Measurements from ENCODE around the gene MCUB. TPM values are rescaled to one million over a fixed set of nuclear protein-coding genes. Genes with fewer than 3 reads are reported as not detected.
A peak's percentile ranks its signal among the peaks of the same experiment; 100 is the strongest.
"Not testable (repeated sequence)": the region's sequence is repeated elsewhere in the genome, so short reads cannot be mapped to it uniquely, and the experiment has no call there.

Gene MCUB, protein sequence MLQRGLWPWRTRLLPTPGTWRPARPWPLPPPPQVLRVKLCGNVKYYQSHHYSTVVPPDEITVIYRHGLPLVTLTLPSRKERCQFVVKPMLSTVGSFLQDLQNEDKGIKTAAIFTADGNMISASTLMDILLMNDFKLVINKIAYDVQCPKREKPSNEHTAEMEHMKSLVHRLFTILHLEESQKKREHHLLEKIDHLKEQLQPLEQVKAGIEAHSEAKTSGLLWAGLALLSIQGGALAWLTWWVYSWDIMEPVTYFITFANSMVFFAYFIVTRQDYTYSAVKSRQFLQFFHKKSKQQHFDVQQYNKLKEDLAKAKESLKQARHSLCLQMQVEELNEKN
- 5.6 TPM for polyA plus RNA-seq (2013, experiment 1 of 4)
- 5.3 TPM for polyA plus RNA-seq (2013, experiment 2 of 4)
- polyA plus RNA-seq (2013, experiment 3 of 4) = 8.1 TPM
- 7.1 TPM for polyA plus RNA-seq (2013, experiment 4 of 4)

DNA sequence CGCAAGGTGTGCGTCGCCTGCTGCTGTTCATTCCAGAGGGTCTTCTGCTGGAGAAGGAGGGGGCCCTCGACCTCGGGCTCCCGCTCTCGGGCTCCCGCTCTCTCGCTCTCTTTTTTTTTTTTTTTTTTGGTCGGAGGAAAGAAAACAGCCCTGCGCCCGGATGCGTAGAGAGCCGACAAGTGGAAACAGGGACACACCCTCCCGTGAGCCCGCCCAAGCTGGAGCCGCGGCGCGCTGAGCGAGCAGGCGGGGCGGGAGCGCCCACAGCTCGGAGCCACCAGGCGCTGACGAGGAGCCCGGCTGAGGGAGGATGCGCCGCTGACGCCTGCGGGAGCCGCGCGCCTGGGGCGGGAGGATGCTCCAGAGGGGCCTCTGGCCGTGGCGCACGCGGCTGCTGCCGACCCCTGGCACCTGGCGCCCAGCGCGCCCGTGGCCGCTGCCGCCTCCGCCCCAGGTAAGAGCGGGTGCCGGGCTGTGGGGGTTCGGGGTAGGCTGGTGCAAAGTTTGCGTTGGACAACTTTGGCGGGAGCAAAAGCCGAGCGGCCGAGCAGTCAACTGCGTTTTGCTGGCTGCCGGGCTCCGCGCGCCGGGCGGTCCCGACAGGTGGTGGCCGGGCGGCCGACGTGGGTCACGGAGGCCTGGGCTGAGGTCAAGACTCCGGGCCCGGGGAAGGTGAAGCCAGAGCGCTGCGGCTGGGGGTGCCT, at the start of gene MCUB:
MCUB (plus strand) TSS at position 264 of the 704 bp plus-strand sequence; CDS start at position 356, 92 bp downstream.
- no peak within 1 kb of the TSS for H3K27ac ChIP-seq (ENCODE audit: insufficient read depth, low read depth, low read length, poor library complexity, severe bottlenecking)
- WGBS, 2 experiments = 0% methylated on average over 73 of the region's 73 CpGs
- peak within 1 kb of the TSS; percentile 62 for H3K4me3 ChIP-seq (ENCODE audit: insufficient read depth, low read depth, low read length)
- H3K36me3 ChIP-seq (ENCODE audit: control insufficient read depth, insufficient read depth, low read length) = no peaks in the 10 kb centered on the region
- H3K9me3 ChIP-seq (ENCODE audit: control insufficient read depth, low read length) = no peaks in the 10 kb centered on the region
- H3K4me1 ChIP-seq (ENCODE audit: control insufficient read depth, insufficient read depth, low read length) = no peaks in the 10 kb centered on the region
- peaks cover 37% of the 10 kb centered on the region for H3K27me3 ChIP-seq (ENCODE audit: control insufficient read depth, insufficient read depth, low read length, poor library complexity, severe bottlenecking)

DNA sequence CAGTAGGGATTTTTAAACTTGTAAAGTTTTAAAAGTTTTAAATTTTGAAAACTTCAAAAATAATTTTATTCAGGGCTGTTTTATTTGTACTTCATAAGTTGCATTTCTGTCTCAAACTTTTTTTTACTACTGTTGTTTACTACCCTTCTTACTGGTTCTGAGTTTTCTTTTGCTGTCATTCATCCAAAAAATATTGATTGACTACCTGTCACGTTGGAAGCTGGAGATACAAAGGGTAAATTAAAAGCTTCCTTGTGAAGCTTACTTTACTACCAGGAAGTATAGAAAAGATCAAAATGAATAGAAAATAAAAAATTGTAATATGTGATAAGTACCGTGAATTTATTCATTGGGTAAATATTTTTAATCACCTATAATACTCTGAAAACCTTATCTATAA, 49.4 kb upstream of the MCUB start:
- Histone ChIP-seq H3K27ac (ENCODE audit: insufficient read depth, low read depth, low read length, poor library complexity, severe bottlenecking) (no peak overlapping the region), H3K9me3 (ENCODE audit: control insufficient read depth, low read length) (no peaks in the 10 kb centered on the region), H3K4me1 (ENCODE audit: control insufficient read depth, insufficient read depth, low read length) (no peaks in the 10 kb centered on the region), H3K4me3 (ENCODE audit: insufficient read depth, low read depth, low read length) (no peak overlapping the region), H3K36me3 (ENCODE audit: control insufficient read depth, insufficient read depth, low read length) (peaks cover 8% of the 10 kb centered on the region), H3K27me3 (ENCODE audit: control insufficient read depth, insufficient read depth, low read length, poor library complexity, severe bottlenecking) (no peaks in the 10 kb centered on the region)
- 88% methylated on average over 1 of the region's 2 CpGs; no CpG with 5 or more reads in 1 of the 2 experiments for WGBS, 2 experiments

GRCh38 chr4:109511414-109511813, 48.6 kb upstream of the MCUB start:
- Histone ChIP-seq H3K4me3 (ENCODE audit: insufficient read depth, low read depth, low read length) (no peak overlapping the region), H3K9me3 (ENCODE audit: control insufficient read depth, low read length) (no peaks in the 10 kb centered on the region), H3K27ac (ENCODE audit: insufficient read depth, low read depth, low read length, poor library complexity, severe bottlenecking) (no peak overlapping the region), H3K4me1 (ENCODE audit: control insufficient read depth, insufficient read depth, low read length) (no peaks in the 10 kb centered on the region), H3K36me3 (ENCODE audit: control insufficient read depth, insufficient read depth, low read length) (peaks cover 8% of the 10 kb centered on the region), H3K27me3 (ENCODE audit: control insufficient read depth, insufficient read depth, low read length, poor library complexity, severe bottlenecking) (no peaks in the 10 kb centered on the region)
- WGBS, 2 experiments = 91 to 92% methylated on average over 2 of the region's 2 CpGs

GRCh38 chr4:109513368-109513767, 46.7 kb upstream of the MCUB start:
- not testable (repeated sequence) for H3K4me3 ChIP-seq (ENCODE audit: insufficient read depth, low read depth, low read length); H3K27me3 ChIP-seq (ENCODE audit: control insufficient read depth, insufficient read depth, low read length, poor library complexity, severe bottlenecking); H3K4me1 ChIP-seq (ENCODE audit: control insufficient read depth, insufficient read depth, low read length); H3K27ac ChIP-seq (ENCODE audit: insufficient read depth, low read depth, low read length, poor library complexity, severe bottlenecking); H3K9me3 ChIP-seq (ENCODE audit: control insufficient read depth, low read length); H3K36me3 ChIP-seq (ENCODE audit: control insufficient read depth, insufficient read depth, low read length)
- WGBS, 2 experiments = 93 to 94% methylated on average over 12 of the region's 12 CpGs

- no peaks in the 10 kb centered on the region for H3K9me3 ChIP-seq (ENCODE audit: control insufficient read depth, low read length)
- H3K27ac ChIP-seq (ENCODE audit: insufficient read depth, low read depth, low read length, poor library complexity, severe bottlenecking) = no peak overlapping the region
- no peak overlapping the region for H3K4me3 ChIP-seq (ENCODE audit: insufficient read depth, low read depth, low read length)
- no peaks in the 10 kb centered on the region for H3K4me1 ChIP-seq (ENCODE audit: control insufficient read depth, insufficient read depth, low read length)
- H3K27me3 ChIP-seq (ENCODE audit: control insufficient read depth, insufficient read depth, low read length, poor library complexity, severe bottlenecking) = no peaks in the 10 kb centered on the region
- H3K36me3 ChIP-seq (ENCODE audit: control insufficient read depth, insufficient read depth, low read length) = peaks cover 58% of the 10 kb centered on the region
Observed at GRCh38 chr4:109532182-109532581, 27.9 kb upstream of the MCUB start.

DNA sequence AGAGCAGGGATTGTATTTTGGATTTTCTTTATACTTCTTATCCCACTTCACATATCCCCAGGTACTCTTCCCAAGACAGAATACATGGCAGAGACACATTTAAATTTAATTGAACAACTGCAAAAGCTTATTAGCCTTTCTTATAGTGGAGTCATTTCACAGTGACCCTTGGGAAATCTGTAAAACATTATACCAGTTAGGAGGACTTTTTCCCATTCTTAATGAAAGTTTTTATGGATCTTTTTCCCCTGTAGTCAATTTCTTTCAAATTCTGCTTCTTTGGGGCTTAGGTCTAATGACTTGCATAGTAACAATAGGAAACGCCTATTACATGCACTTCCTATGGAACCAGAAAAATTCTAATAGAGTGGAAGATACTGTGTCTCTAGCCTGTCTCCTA, 14.6 kb upstream of the MCUB start:
- H3K36me3 ChIP-seq (ENCODE audit: control insufficient read depth, insufficient read depth, low read length) = peaks cover 4% of the 10 kb centered on the region
- H3K9me3 ChIP-seq (ENCODE audit: control insufficient read depth, low read length) = no peaks in the 10 kb centered on the region
- no peaks in the 10 kb centered on the region for H3K4me1 ChIP-seq (ENCODE audit: control insufficient read depth, insufficient read depth, low read length)
- H3K4me3 ChIP-seq (ENCODE audit: insufficient read depth, low read depth, low read length) = no peak overlapping the region
- H3K27me3 ChIP-seq (ENCODE audit: control insufficient read depth, insufficient read depth, low read length, poor library complexity, severe bottlenecking) = no peaks in the 10 kb centered on the region
- WGBS, 2 experiments = 100% methylated on average over 1 of the region's 1 CpG; no CpG with 5 or more reads in 1 of the 2 experiments
- no peak overlapping the region for H3K27ac ChIP-seq (ENCODE audit: insufficient read depth, low read depth, low read length, poor library complexity, severe bottlenecking)

GRCh38 chr4:109547394-109547793, 12.7 kb upstream of the MCUB start:
- Histone ChIP-seq H3K27me3 (ENCODE audit: control insufficient read depth, insufficient read depth, low read length, poor library complexity, severe bottlenecking) (no peaks in the 10 kb centered on the region), H3K4me1 (ENCODE audit: control insufficient read depth, insufficient read depth, low read length) (no peaks in the 10 kb centered on the region), H3K36me3 (ENCODE audit: control insufficient read depth, insufficient read depth, low read length) (no peaks in the 10 kb centered on the region), H3K9me3 (ENCODE audit: control insufficient read depth, low read length) (no peaks in the 10 kb centered on the region), H3K4me3 (ENCODE audit: insufficient read depth, low read depth, low read length) (no peak overlapping the region), H3K27ac (ENCODE audit: insufficient read depth, low read depth, low read length, poor library complexity, severe bottlenecking) (no peak overlapping the region)
- 88 to 92% methylated on average over 5 of the region's 5 CpGs for WGBS, 2 experiments

DNA sequence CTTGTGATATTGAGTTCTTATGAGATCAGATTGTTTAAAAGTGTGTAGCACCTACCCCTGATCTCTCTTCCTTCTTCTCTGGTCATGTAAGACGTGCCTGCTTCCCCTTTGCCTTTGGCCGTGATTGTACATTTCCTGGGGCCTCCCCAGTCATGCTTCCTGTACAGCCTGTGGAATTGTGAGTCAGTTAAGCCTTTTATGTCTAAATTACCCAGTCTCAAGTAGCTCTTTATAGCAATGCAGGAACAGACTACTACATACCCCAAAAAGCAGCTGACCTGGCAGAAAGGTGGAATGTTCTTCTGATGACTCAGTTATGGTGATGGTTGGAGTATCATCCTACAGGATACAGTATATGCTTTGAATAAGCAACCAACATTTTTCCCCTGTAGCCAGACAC, 11.4 kb upstream of the MCUB start:
- no peak overlapping the region for H3K4me3 ChIP-seq (ENCODE audit: insufficient read depth, low read depth, low read length)
- H3K27ac ChIP-seq (ENCODE audit: insufficient read depth, low read depth, low read length, poor library complexity, severe bottlenecking) = no peak overlapping the region
- WGBS, 2 experiments = 83 to 86% methylated on average over 2 of the region's 2 CpGs
- H3K36me3 ChIP-seq (ENCODE audit: control insufficient read depth, insufficient read depth, low read length) = no peaks in the 10 kb centered on the region
- H3K27me3 ChIP-seq (ENCODE audit: control insufficient read depth, insufficient read depth, low read length, poor library complexity, severe bottlenecking) = no peaks in the 10 kb centered on the region
- H3K9me3 ChIP-seq (ENCODE audit: control insufficient read depth, low read length) = no peaks in the 10 kb centered on the region
- no peaks in the 10 kb centered on the region for H3K4me1 ChIP-seq (ENCODE audit: control insufficient read depth, insufficient read depth, low read length)

DNA sequence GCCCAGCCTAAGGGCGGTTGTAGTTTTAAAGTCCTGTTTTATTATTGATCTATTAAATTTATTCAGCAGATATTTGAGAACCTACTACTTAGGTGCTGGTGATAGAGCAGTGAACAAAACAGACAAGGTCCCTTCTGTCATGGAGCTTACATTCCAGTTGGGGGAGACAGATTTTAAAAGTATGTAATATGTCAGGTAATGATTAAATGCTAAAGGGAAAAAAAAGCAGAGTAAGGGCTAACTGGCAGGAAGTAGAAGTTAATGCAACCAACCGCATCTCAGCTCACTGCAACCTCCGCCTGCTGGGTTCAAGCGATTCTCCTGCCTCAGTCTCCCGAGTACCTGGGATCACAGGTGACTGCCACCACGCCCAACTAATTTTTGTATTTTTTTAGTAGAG, 7.8 kb upstream of the MCUB start:
- H3K4me3 ChIP-seq (ENCODE audit: insufficient read depth, low read depth, low read length) = no peak overlapping the region
- H3K27ac ChIP-seq (ENCODE audit: insufficient read depth, low read depth, low read length, poor library complexity, severe bottlenecking) = no peak overlapping the region
- no peaks in the 10 kb centered on the region for H3K4me1 ChIP-seq (ENCODE audit: control insufficient read depth, insufficient read depth, low read length)
- no peaks in the 10 kb centered on the region for H3K9me3 ChIP-seq (ENCODE audit: control insufficient read depth, low read length)
- H3K27me3 ChIP-seq (ENCODE audit: control insufficient read depth, insufficient read depth, low read length, poor library complexity, severe bottlenecking) = no peaks in the 10 kb centered on the region
- WGBS, 2 experiments = 92 to 97% methylated on average over 5 to 6 of the region's 6 CpGs
- no peaks in the 10 kb centered on the region for H3K36me3 ChIP-seq (ENCODE audit: control insufficient read depth, insufficient read depth, low read length)

DNA sequence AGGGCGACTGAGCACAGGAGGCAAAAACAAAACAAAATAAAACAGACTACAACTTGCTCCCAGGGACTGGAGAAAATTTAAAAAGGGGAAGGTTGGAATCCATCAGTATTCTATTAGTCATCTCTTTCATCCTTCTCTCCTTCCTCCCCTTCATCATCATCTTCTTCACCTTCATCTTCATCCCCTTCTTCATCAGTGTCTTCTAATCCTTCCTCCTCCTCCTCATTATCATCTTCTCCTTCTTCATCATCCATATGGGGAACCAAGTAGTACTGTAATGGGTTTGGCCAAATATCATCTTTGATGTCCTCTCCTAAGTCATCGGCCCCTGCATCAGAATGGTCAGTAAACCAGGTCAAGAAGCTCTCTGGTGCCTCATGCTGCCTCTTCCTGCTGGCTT, 6.9 kb upstream of the MCUB start:
- no peaks in the 10 kb centered on the region for H3K36me3 ChIP-seq (ENCODE audit: control insufficient read depth, insufficient read depth, low read length)
- 93 to 96% methylated on average over 1 to 2 of the region's 2 CpGs for WGBS, 2 experiments
- H3K4me3 ChIP-seq (ENCODE audit: insufficient read depth, low read depth, low read length) = no peak overlapping the region
- H3K4me1 ChIP-seq (ENCODE audit: control insufficient read depth, insufficient read depth, low read length) = no peaks in the 10 kb centered on the region
- no peak overlapping the region for H3K27ac ChIP-seq (ENCODE audit: insufficient read depth, low read depth, low read length, poor library complexity, severe bottlenecking)
- H3K27me3 ChIP-seq (ENCODE audit: control insufficient read depth, insufficient read depth, low read length, poor library complexity, severe bottlenecking) = no peaks in the 10 kb centered on the region
- H3K9me3 ChIP-seq (ENCODE audit: control insufficient read depth, low read length) = no peaks in the 10 kb centered on the region
